HepG2 (cell line): Measurements from ENCODE around the gene LRR1. TPM values are rescaled to one million over a fixed set of nuclear protein-coding genes. Genes with fewer than 3 reads are reported as not detected.

Experiments
- EHMT2 ChIP-seq: fragments of 200-600 bp; sonication (generic); IDR thresholded peaks from 2 replicates; pipeline ENCODE4 v1.7.0; 2017; ENCODE audit warnings: antibody characterized with exemption, low read depth, low read length, borderline replicate concordance
- FOXP1 ChIP-seq, 2 experiments: fragments of 450-650 bp in 1 of 2; IDR thresholded peaks; 2 replicates each; pipeline ENCODE4 v1.6.1; 2017 to 2018; ENCODE audit warnings: antibody characterized with exemption in 1 of 2
- HDAC6 ChIP-seq: fragments of 200-600 bp; sonication (generic); IDR thresholded peaks from 2 replicates; pipeline ENCODE4 v1.7.0; 2017; ENCODE audit warnings: mild to moderate bottlenecking, antibody characterized with exemption, low read length, low read depth
- HOXA3 ChIP-seq: sonication (generic); formaldehyde crosslinking; IDR thresholded peaks from 2 replicates; pipeline ENCODE4 v1.5.0; 2020; ENCODE audit warnings: missing genetic modification reagents
- KAT7 ChIP-seq: IDR thresholded peaks from 2 replicates; pipeline ENCODE4 v1.6.1; 2018; ENCODE audit warnings: borderline replicate concordance, missing compliant biosample characterization
- NCOR1 ChIP-seq: fragments of 200-600 bp; sonication (generic); IDR thresholded peaks from 2 replicates; pipeline ENCODE4 v1.7.0; 2017; ENCODE audit warnings: antibody characterized with exemption, low read length, borderline replicate concordance
- NFKB2 ChIP-seq: sonication (generic); formaldehyde crosslinking; IDR thresholded peaks from 2 replicates; pipeline ENCODE4 v1.4.0; 2020; ENCODE audit warnings: missing genetic modification reagents, borderline replicate concordance
- NR2C2 ChIP-seq: sonication (generic); formaldehyde crosslinking; IDR thresholded peaks from 2 replicates; pipeline ENCODE4 v1.4.0; 2020; ENCODE audit warnings: missing genetic modification reagents, mild to moderate bottlenecking, moderate library complexity, borderline replicate concordance
- POLR2G ChIP-seq: fragments of 200-400 bp; formaldehyde crosslinking; IDR thresholded peaks from 2 replicates; pipeline ENCODE4 v1.6.1; 2018; ENCODE audit warnings: mild to moderate bottlenecking, low read depth, low read length, moderate library complexity
- PRDM10 ChIP-seq: sonication (generic); formaldehyde crosslinking; IDR thresholded peaks from 2 replicates; pipeline ENCODE4 v1.4.0; 2020; ENCODE audit warnings: low read depth, missing genetic modification reagents
- SRSF4 ChIP-seq: fragments of 200-400 bp; formaldehyde crosslinking; IDR thresholded peaks from one replicate; pipeline ENCODE4 v1.6.1; 2018; ENCODE audit warnings: mild to moderate bottlenecking, low read depth, low read length, moderate library complexity; ENCODE audit not compliant: poor library complexity, severe bottlenecking
- SRSF9 ChIP-seq: fragments of 200-400 bp; formaldehyde crosslinking; IDR thresholded peaks from 2 replicates; pipeline ENCODE4 v1.6.1; 2018; ENCODE audit warnings: borderline replicate concordance, mild to moderate bottlenecking, low read depth, low read length; ENCODE audit not compliant: insufficient read depth, poor library complexity, severe bottlenecking
- TBP ChIP-seq: sonication (generic); formaldehyde crosslinking; IDR thresholded peaks from 2 replicates; pipeline ENCODE4 v1.5.0; 2020; ENCODE audit warnings: missing genetic modification reagents
- XBP1 ChIP-seq: sonication (generic); formaldehyde crosslinking; IDR thresholded peaks from 2 replicates; pipeline ENCODE4 v1.5.0; 2020; ENCODE audit warnings: missing genetic modification reagents
- ZBTB43 ChIP-seq: sonication (generic); formaldehyde crosslinking; conservative IDR thresholded peaks from 2 replicates; pipeline ENCODE4 v1.4.0; 2020; ENCODE audit warnings: missing genetic modification reagents
- ZNF563 ChIP-seq: sonication (generic); formaldehyde crosslinking; IDR thresholded peaks from 2 replicates; pipeline ENCODE4 v1.8.0; 2022; ENCODE audit warnings: mild to moderate bottlenecking, moderate library complexity, missing genetic modification reagents
- ZNF619 ChIP-seq: sonication (generic); formaldehyde crosslinking; IDR thresholded peaks from 2 replicates; pipeline ENCODE4 v1.4.0; 2020; ENCODE audit warnings: mild to moderate bottlenecking, missing genetic modification reagents
- ZNF639 ChIP-seq: conservative IDR thresholded peaks from 2 replicates; pipeline ENCODE4 v1.6.1; 2018; ENCODE audit warnings: missing genetic modification reagents
- ZSCAN21 ChIP-seq: sonication (generic); formaldehyde crosslinking; IDR thresholded peaks from 2 replicates; pipeline ENCODE4 v1.8.0; 2022; ENCODE audit warnings: mild to moderate bottlenecking, missing genetic modification reagents, moderate library complexity, borderline replicate concordance
- ZSCAN29 ChIP-seq: sonication (generic); formaldehyde crosslinking; conservative IDR thresholded peaks from 2 replicates; pipeline ENCODE4 v1.4.0; 2020; ENCODE audit warnings: mild to moderate bottlenecking, missing genetic modification reagents
- polyA plus RNA-seq, 8 experiments: library from polyadenylated mRNA; depleted of rRNA in 3 of 8; stranded (reverse) in 7 of 8; unstranded in 1 of 8; fragments of >200 nt; fragmentation: Illumina TruSeq in 4 of 8; extraction: Trizol in 4 of 8; gene quantifications; 2 replicates each; pipeline versions ENCODE4 v1.2.1 to v1.2.3, GENCODE V29; 2011 to 2016; ENCODE audit warnings: low read depth in 4 of 8, missing spikeins in 1 of 8, mixed read lengths in 1 of 8; ENCODE audit not compliant: insufficient read depth in 1 of 8
- total RNA-seq, 5 experiments: library from RNA; depleted of rRNA; stranded (reverse); fragments of >200 nt; fragmentation: Illumina TruSeq; extraction: Trizol; gene quantifications; 2 replicates each; pipeline ENCODE4 v1.2.3, GENCODE V29; 2016; ENCODE audit warnings: low read depth in 1 of 5

LRR1 gene
- total and polyA plus RNA-seq, 2 of the 13 experiments (the other 11 are each of a cell fraction or from before 2014, with no cell fraction given), result 7.0 to 36.2 TPM

- TF ChIP-seq PRDM10 (CRISPR knock-in tag) (no peak), NR2C2 (CRISPR knock-in tag) (0 out of 2 replicates have a peak, but pooled peaks have one; percentile 45), NFKB2 (peak; percentile 92; the same call in 1 of the 2 replicates), POLR2G (peak; percentile 83), ZNF619 (peak; percentile 43; the same call in 1 of the 2 replicates), ZBTB43 (0 out of 2 replicates have a peak, but pooled peaks have one; percentile 25), TBP (0 out of 2 replicates have a peak, but pooled peaks have one; percentile 40), ZNF639 (CRISPR knock-in tag) (peak; percentile 92), SRSF4 (no peak), FOXP1 (IDR thresholded peaks at IDR 0.05) (no peak), FOXP1 (CRISPR knock-in tag; IDR thresholded peaks at IDR 0.05) (no peak), HDAC6 (no peak; the same call in 1 of the 2 replicates), SRSF9 (no peak), KAT7 (CRISPR knock-in tag) (peak; percentile 77; the same call in 1 of the 2 replicates), HOXA3 (peak; percentile 83), ZSCAN21 (CRISPR knock-in tag) (peak; percentile 90), NCOR1 (no peak; the same call in 1 of the 2 replicates), ZSCAN29 (CRISPR knock-in tag) (peak; percentile 69; the same call in 1 of the 2 replicates), XBP1 (CRISPR knock-in tag) (0 out of 2 replicates have a peak, but pooled peaks have one; percentile 52), EHMT2 (no peak), ZNF563 (peak; percentile 49; the same call in 1 of the 2 replicates)
Measured at GRCh38 chr14:49598485-49599300, at the start of gene LRR1 (continued).
